ENCODE data around the gene C2orf74.
"Not testable (repeated sequence)": the region's sequence is repeated elsewhere in the genome, so short reads cannot be mapped to it uniquely, and the experiment has no call there.

The C2orf74 gene

DNA sequence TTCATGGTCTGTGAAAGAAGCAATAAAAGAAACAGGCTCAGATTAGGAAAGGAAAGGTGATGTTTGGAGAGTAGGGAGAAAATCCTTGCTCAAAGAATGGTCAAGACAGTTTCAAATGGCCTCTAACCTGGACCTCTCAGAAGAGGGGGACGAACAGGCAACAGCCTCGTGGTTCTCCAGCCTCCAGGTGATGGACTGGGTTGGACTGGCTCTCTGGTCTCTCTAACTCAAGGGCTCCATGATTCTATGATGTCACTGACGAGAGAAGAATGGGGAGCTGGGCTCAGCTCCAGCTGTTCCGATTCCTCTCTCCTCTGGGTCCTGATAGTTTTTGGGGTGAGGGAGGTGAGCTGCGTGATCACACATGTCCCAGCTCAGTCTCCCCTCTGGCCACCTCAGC, at the start of gene C2orf74:
Gene C2orf74 (plus strand): TSS at position 301 of the 400 bp plus-strand sequence. CDS start 327 bp downstream, outside the sequence.
- DNase-seq = no peak

DNA sequence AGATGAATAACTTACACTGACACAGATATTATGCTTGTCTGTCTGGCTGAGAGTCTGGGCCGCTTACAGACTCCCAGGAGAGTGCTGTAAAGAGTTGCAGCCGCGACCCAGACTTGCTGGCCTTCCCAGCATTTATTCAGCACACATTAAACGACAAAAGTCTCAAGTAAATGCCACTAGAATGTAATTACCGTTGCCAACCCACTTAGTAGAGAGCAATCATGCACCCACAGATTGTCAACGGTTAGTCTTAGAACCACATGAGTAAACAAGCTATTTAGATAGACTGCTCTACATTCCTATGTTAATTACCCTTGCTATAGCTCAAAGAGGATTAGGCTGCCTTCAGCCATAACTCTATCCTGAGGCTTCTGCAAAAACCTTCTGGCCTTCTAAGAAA, 47.8 kb upstream of the C2orf74 start:
- DNase-seq = no peak

DNA sequence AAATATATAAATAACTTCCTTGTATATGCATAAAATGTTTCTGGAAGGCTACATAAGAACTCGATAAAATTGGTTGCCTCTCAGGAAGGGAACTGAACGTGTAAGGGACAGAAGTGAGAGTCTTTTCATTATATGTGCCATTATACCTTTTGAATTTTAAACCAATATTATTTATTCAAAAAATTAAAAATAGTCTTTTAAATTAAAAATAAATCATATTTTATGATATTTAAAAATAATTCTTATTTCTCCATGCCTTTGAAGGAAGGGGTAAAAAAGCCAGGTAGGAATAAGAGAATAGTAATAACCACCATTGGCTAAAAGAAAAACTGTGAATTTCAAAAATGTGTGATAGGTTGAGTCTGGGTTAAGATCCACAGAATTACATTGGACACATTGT, 45.7 kb upstream of the C2orf74 start:
- no peak for DNase-seq

DNA sequence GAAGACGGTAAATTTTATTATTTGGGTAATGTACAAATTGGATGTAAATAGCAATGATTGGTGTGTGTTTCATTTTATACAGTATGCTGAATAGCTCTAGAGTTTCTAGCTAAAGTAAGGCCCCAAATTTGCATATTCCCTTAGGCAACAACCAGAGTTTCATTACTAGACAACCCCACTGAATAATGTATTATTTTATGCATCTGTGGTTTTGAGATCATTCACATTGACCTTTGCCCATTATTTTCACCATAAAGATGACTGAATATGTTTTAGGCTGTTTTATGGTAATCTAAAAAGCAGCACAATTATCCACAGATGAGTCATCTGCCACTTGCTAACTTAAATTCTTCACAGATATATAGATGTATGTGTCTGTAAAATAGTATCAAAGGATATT, 44.5 kb upstream of the C2orf74 start:
- DNase-seq = no peak

DNA sequence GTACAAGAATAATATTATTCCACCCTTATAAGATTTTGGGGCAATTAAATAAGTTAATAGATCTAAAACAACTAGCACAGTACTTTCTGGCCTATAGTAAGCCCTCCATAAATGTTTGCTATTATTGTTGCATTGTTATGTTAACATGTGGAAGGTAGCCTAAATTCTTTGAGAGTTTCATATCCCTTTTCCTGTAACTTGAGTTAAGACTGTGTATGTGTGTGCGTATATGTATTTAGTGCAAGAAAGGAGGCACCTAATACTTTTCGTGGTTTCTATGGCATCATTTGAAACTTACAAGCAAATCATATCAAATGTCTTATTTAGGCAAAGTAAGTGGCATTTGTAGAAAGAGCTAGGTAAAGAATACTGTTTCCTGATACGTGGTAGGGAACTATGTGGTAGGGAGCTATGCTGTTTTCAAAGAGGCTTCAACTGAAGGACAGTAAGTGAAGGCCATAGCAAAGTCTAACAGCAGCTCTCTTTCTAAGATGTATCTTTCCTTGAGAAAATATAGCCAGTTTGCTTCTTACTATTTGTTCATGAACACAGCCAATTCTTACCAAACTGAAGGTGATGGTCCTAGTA, 36.8 kb upstream of the C2orf74 start:
- no peak for DNase-seq

DNA sequence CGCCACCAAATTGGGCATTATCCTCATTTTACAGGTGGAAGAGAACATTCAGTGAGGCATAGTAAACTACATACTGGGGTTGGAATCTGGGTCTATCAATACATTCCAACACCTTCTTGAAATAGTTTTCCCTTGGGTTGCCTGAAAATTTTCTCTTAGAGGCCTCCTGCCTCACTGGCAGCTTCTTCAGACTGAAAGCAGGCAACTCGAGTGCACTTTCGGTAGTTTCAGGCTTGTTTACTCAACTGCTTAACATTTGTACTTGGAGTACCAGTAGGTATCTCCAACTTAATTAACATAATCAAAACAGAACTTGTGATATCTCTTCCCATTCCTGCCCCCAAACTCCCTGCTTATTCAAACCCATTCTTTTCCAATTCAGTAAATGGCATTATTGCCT, 36.2 kb upstream of the C2orf74 start:
- DNase-seq = no peak

DNA sequence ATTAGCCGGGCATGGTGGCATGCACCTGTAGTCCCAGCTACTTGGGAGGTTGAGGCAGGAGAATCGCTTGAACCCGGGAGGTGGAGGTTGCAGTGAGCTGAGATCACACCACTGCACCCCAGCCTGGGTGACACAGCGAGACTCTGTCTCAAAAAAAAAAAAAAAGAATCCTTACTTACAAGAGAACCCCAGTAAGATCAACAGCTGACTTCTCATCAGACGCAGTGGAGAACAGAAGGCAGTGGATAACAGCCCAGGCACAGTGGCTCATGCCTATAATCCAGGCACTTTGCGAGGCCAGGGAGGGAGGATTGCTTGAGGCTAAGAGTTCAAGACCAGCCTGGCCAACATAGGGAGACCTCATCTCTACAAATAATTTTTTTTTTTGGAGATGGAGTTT, 33.9 kb upstream of the C2orf74 start:
- not testable (repeated sequence) for DNase-seq

DNA sequence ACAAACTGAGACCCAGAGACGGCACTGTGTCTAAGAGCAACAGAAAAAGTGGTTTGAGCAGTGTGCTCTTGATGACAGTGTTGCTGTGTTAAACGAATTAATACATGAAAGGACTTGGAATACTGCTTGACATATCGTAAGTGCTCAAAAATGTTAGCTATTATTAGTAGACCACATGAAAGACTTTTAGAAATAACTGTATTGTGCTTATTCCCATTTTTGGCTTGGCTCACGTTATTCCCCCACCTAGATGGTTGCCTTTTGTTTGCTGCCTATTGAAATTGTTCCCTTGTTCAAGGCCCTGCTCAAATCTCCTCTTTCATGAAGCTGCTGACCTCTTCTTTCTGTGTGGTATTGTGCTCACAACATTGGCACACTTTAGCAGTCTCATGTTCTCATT, 27.8 kb upstream of the C2orf74 start:
- DNase-seq = no peak

DNA sequence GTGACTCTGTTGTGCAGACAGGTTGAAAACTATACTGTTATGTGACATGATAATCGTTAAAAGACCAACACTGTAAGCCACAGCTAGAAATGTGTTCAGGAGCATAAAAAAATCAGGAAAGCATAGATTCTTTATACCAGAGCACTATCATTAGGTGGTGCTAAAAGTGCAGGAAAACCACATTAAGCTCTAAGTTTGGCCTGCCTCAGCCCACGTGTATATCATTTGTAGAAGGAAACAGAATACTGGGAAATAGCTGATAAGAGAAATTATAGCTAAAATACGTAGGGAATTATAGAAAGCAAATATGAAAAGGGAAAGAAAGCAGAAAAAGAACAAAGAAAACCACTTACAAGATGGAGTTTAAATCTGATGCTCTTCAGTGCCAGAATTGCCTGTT, 26.5 kb upstream of the C2orf74 start:
- peak; percentile 76 for DNase-seq

DNA sequence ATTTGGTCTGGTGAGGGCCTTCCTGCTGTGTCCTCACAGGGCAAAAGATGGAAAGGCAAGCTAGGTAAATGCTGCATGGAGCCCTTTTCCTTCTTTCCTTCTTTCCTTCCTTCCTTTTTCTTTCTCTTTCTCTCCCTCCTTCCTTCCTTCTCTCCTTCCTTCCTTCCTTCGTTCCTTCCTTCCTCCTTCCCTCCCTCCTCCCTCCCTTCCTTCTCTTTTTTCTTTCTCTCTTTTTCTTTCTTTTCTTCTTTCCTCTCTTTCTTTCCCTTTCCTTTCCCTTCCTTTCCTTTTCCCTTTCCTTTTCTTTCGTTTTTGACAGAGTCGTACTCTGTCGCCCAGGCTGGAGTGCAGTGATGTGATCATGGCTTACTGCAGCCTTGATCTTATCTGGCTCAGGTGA, 23.1 kb upstream of the C2orf74 start:
- DNase-seq = no peak

DNA sequence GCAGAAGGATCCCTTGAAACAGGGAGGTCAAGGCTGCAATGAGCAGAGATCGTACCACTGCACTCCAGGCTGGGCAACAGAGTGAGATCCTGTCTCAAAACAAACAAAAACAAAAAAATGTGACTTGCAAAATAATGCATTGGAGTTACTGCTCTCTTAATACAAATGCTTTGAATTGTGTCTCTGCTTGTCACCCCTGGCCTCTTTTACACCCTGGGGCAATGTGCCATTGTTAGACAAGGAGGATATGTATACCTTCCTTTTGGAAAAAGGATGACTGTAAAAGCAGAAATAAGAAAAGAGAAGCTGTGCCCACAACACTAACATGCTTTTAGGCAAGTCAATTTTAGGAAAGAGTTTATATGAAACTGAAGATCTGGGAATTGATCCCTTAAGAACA, 20.8 kb upstream of the C2orf74 start:
- no peak for DNase-seq

DNA sequence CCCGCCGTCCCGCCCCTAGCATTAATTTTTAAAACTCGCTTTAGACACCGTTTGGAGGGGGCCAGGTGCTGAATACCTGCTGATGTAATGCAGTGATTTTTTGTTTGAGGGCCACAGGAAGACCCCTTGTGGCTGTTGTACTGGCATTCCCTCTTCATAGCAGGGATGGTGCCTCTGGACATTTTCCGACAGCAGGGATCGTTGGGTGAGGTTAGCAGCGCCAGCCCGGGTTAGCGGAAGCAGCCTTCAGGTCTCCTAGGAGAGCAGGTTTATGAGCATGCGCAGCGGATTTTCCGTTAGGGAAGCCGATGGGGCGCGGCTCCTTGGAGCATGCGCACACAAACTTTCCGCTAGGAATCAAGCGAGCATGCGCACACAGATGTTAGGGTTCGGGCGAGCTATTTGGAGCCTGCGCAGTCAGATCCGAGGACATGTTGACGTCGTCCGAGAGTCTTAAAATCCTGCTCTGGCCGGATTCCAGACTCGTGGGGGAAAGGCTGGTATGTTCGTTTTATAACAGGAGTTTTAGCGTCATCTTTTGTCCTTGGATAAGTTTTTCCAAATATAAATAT, 17.2 kb upstream of the C2orf74 start:
- peak; percentile 99 for DNase-seq

DNA sequence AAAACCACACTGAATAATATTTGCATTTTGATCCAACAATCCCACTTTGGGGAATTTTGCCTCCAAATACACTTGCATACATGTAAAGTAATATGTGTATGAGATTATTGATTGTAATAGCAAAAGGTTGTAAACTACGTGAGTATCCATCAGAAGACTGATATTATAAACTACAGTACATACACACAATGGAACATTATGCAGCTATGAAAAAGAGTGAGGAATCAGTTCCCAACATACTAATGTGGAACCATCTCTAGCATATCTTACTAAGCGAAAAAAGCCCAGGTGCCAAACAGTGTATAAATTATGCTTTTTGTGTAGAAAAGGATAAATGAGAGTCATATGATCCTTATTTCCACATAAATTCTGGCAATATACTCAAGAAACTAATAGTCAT, 16.0 kb upstream of the C2orf74 start:
- DNase-seq = no peak

DNA sequence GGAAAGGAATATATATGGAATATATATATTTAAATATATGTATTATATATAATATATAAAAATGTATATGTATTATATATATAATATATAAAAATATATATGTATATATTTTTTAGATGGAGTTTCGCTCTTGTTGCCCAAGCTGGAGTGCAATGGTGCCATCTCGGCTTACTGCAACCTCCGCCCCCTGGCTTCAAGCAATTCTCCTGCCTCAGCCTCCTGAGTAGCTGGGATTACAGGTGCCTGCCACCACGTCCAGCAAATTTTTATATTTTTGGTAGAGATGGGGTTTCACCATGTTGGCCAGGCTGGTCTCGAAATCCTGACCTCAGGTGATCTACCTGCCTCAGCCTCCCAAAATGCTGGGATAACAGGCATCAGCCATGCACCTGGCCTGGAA, 13.9 kb upstream of the C2orf74 start:
- DNase-seq = not testable (repeated sequence)

DNA sequence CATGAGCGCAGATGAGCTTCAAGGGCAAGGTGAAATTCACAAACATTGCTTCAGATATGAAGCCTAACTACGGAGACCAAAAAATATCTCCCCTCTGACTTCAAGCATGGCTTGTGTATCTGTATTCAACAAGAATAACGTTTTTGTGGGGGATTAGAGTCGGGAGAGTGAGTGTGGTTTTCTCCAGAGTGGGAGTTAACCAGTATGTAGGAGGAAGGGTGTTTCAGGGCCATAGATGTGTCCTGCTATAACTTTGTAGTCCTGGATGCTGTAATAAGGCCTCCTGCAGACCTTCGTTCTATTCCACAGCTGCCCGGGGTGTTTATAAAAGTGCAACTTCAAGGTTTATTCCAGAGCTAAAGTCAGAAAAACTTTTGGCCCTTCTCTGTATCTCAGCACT, 12.9 kb upstream of the C2orf74 start:
- no peak for DNase-seq

DNA sequence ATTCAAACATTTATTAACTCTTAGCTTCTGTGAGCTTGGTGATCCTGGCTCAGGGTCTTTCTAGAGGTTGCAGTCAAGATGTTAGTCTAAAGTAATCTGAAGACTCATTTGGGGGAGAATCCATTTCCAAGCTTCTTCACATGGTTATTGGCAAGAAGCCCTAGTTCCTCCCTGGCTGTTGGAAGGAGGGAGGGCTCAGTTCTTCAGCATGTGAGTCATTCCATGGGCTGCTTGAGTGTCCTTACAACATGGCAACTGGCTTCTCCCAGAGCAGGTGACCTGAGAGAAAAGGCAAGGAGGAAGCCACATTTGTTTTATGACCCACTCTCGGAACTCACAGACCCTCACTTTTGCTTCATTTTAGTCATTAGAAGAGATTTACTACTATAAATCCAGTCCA, 10.6 kb upstream of the C2orf74 start:
- DNase-seq = no peak

DNA sequence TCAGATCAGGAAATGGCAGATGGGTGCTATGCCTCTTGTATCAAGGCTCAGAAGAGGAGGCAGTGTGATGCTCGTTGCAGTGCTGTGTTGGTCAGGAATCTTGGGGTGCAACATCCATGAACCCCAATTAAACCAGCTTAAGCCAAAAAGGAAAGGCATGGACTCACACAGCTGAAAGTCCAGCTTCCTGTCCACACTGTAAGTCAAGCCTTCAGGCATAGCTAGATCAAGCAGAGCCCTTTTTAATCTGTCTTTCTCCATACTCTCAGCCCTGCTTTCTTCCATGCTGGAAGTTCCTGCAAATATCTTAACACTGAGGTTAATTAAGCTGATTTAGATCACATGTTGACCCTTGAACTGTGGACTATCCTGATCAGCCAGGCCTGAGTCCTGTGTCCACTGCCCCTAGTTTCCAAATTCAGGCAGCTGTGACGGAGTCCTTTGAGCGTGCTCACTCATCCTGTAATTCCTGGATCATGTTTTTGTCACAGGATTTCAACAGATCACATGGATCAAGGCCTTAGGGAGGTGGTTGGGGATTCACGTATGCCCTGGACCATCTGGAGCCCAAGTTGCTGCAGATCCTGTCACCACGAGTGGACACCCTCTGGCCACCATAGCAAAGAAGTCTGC, 4.5 kb upstream of the C2orf74 start:
- DNase-seq = no peak

DNA sequence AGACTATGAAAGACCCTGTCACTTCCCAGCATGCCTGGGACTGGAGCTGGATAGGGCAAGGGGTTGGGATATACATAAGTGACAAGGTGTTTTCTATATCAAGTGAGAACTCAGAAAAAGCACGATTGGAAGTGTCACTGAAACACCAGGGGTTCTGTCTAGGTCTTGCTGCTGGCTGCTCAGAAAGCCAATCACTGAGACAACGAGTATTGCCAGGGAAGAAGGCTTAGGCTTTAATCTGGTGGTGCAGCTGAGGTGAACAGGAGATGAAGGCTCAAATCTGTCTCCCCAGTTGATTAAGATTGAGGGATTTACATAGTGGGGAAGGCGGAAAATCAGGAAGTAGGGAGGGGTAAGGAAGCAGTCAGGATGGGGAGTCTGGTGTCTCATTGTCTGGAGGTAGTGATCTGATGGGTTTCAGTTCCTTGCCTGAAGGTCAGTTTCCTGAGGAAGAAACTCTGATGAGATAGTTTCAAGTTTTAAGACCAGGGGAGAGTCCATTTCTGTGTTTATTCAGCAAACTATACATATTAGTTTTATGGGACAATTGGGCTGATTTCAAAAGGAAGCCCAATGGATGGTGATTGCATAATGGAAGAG, 3.5 kb upstream of the C2orf74 start:
- no peak for DNase-seq

DNA sequence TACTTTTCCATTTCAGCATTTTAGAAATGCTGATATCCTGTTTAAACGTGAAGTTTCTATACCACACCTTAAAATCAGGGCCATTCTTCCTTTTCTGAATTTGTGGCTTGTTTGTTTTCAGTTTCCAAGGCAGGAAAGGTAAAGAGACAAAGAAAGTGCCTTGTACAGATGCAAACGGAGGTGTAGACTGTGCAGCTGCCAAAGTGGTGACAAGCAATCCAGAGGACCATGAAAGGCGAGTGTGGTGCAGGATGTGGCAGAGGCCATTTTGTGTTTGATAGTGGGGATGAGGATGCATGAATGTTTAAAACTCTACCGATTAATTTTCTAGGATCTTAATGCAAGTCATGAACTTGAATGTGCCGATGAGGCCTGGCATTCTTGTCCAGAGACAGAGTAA, 733 bp downstream of the C2orf74 start:
- no peak for DNase-seq

DNA sequence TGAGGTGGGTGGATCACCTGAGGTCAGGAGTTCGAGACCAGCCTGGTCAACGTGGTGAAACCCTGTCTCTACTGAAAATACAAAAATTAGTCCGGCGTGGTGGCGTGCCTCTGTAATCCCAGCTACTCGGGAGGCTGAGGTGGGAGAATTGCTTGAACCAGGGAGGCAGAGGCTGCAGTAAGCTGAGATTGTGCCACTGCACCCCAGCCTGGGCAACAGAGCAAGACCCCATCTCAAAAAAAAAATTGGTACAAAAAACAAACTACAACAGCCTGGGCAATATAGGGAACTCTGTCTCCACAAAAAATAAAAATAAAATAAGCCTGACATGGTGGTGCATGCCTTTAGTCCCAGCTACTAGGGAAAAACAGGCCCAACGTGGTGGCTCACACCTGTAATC, 3.1 kb downstream of the C2orf74 start:
- not testable (repeated sequence) for DNase-seq

DNA sequence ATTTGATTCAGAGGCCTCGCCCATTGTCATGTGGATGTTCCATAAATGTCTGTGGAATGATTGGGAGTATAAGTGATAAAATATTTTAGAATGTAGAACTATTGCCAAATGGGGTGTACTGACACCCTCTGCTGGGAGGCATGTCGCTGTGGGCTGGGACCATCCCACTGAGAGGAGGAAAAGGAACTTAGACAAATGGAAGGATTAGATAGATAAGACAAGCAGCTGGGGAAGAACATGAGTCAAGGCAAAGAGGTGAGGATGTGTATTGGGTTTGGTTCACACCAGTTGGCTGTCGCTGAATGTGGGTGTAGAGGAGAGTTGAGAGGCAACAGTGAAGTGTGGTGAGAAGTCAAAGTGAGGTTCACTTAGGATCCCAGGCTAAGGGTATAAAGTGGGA, 4.0 kb downstream of the C2orf74 start:
- DNase-seq = no peak

DNA sequence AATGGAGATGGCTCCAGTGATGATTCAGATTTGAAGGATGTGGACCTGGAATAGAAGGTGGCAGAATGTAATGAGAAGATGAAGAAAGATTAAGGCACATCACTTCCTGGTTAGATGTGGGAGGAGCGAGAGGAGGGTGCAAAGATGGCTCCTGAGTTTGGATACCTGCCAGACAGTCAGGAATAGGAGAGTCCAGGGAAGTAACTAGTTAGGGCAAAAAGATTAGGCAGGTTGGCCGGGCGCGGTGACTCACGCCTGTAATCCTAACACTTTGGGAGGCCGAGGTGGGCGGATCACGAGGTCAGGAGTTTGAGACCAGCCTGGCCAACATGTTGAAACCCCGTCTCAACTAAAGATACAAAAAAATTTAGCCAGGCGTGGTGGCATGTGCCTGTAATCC, 5.6 kb downstream of the C2orf74 start:
- DNase-seq = no peak

DNA sequence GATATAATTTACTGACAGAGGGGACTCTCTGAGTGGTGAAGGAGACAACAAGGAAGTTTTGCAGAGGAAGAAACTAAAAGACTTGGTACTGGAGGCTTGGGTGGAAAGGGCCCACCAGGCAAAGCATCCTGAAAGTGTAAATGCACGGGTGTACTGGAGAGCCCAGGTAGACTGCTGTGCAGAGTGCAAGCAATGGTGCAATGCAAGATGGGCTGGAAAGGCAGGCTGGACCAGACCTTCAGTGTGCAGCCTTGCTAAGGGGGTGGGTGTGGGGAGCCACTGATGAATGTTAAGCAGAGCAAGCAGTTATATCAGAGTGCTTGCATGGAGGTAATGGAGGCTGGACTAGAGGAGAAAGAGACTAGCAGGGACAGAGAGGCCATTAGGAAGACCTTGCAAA, 10.7 kb downstream of the C2orf74 start:
- no peak for DNase-seq

DNA sequence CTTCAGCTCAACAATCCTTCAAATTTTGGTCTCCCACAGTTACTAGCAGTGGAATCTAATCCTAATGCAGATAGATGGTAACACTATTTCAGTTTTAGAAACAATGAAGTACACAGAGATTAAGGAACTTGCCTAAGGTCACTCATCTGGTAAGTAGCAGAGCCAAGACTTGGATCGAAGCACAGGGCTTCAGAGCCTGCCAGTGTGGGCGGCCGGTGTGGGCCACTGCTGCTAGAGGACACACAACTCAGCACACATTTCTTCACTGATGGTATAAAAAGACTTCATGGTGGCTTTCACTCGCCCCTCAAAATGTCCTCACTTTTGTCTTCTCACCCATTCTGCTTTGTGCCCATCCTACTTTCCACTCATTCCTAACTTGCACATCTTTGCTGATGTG, 11.1 kb downstream of the C2orf74 start:
- no peak for DNase-seq

DNA sequence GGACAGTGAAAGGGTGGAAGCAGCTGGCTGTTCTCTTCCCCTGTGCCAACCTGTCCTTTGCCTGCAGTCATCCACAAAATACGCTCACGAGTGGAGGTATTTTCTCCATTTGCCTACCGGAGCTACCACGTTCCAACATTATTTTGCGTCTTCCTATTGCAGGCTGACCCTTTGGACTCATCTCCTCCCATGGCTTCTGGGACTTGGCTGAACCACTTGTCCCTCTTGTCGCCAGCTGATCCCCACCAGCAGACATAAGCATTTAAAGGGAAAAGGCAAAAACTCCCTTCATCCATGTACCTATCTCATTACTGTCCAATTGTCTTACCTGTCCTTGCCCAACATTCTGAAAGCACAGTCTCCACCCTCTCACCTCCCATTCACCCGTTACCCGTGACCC, 13.0 kb downstream of the C2orf74 start:
- no peak for DNase-seq

Measured in hematopoietic multipotent progenitor cell treated with erythropoietin and hydrocortisone succinate and interleukin-3 and kit ligand, for 6 days (in vitro differentiated cells).